ENCODE data around the gene CMSS1. TPM values are rescaled to one million over a fixed set of nuclear protein-coding genes. Genes with fewer than 3 reads are reported as not detected.

The CMSS1 gene
- total RNA-seq, 4 donors from 2014 or later, result 1.8 to 41.2 (median 17.0) TPM

DNA sequence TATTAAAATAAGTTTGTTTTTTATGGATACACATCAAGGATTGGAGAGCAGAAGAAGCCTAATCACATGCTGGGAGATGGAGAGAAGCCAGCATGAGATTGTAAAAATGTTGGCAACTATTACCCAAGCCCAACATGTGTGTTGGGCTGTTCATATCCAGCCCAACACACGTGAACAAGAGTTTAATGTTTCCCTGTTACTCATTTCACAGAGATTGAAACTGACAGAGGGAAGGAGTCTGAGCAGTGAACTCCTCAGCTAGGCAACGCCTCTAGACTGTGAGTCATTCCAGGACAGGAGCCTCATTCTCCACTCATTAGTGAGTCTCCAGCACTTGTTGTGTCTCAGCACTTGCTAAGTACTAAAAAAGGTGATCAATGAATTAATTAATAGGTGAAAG, 43.2 kb upstream of the CMSS1 start:
- no peaks in the 10 kb centered on the region for H3K36me3 ChIP-seq
- H3K27ac ChIP-seq, result no peak overlapping the region
- TF ChIP-seq POLR2A (IDR thresholded peaks at IDR 0.05), result no peak
- TF ChIP-seq, protein P1, sequence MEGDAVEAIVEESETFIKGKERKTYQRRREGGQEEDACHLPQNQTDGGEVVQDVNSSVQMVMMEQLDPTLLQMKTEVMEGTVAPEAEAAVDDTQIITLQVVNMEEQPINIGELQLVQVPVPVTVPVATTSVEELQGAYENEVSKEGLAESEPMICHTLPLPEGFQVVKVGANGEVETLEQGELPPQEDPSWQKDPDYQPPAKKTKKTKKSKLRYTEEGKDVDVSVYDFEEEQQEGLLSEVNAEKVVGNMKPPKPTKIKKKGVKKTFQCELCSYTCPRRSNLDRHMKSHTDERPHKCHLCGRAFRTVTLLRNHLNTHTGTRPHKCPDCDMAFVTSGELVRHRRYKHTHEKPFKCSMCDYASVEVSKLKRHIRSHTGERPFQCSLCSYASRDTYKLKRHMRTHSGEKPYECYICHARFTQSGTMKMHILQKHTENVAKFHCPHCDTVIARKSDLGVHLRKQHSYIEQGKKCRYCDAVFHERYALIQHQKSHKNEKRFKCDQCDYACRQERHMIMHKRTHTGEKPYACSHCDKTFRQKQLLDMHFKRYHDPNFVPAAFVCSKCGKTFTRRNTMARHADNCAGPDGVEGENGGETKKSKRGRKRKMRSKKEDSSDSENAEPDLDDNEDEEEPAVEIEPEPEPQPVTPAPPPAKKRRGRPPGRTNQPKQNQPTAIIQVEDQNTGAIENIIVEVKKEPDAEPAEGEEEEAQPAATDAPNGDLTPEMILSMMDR (IDR thresholded peaks at IDR 0.05), result no peak
- H3K4me3 ChIP-seq, result no peak overlapping the region
- DNase-seq, result no peak
- no peaks in the 10 kb centered on the region for H3K4me1 ChIP-seq
- H3K27me3 ChIP-seq, result no peaks in the 10 kb centered on the region
- intact Hi-C loops (cut with DNase I; ENCODE audit: low total_unique reads), result no loop called here
- H3K9me3 ChIP-seq, result no peaks in the 10 kb centered on the region

- no peak for DNase-seq
- no peaks in the 10 kb centered on the region for H3K36me3 ChIP-seq
- intact Hi-C loops (cut with DNase I; ENCODE audit: low total_unique reads), result no loop called here
- H3K27ac ChIP-seq, result no peak overlapping the region
- H3K27me3 ChIP-seq, result no peaks in the 10 kb centered on the region
- H3K9me3 ChIP-seq, result no peaks in the 10 kb centered on the region
- no peaks in the 10 kb centered on the region for H3K4me1 ChIP-seq
- no peak for TF ChIP-seq POLR2A (IDR thresholded peaks at IDR 0.05)
- TF ChIP-seq, protein P1 (IDR thresholded peaks at IDR 0.05), result no peak
- no peak overlapping the region for H3K4me3 ChIP-seq
These were observed 41.0 kb upstream of the CMSS1 start for GRCh38 chr3:99776516-99777209.

DNA sequence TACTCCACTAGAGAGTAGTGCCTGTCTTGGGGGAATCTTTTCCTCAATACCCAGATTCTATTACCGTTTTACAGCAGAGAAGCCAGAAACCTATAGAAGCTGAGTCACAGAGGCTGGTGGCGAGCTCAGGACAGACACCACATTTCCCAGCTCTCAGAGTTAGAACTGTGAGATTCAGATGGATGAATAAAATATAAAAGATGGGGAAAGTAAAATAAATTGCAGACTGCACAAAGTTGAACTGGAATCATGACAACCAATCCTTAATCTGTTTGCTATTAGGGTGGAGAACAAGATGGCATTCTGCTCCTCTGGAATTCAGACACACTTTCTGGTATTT, 40.5 kb upstream of the CMSS1 start:
- H3K27ac ChIP-seq, result no peak overlapping the region
- no peaks in the 10 kb centered on the region for H3K27me3 ChIP-seq
- no peaks in the 10 kb centered on the region for H3K4me1 ChIP-seq
- no peak overlapping the region for H3K4me3 ChIP-seq
- intact Hi-C loops (cut with DNase I; ENCODE audit: low total_unique reads), result no loop called here
- no peak for TF ChIP-seq POLR2A (IDR thresholded peaks at IDR 0.05)
- TF ChIP-seq, protein P1 (IDR thresholded peaks at IDR 0.05), result no peak
- no peaks in the 10 kb centered on the region for H3K9me3 ChIP-seq
- DNase-seq, result no peak
- H3K36me3 ChIP-seq, result no peaks in the 10 kb centered on the region

GRCh38 chr3:99777708-99778107, 40.0 kb upstream of the CMSS1 start:
- H3K9me3 ChIP-seq, result no peaks in the 10 kb centered on the region
- TF ChIP-seq POLR2A (IDR thresholded peaks at IDR 0.05), result no peak
- TF ChIP-seq, protein P1 (IDR thresholded peaks at IDR 0.05), result no peak
- no peak overlapping the region for H3K4me3 ChIP-seq
- no peak overlapping the region for H3K27ac ChIP-seq
- H3K36me3 ChIP-seq, result no peaks in the 10 kb centered on the region
- no peaks in the 10 kb centered on the region for H3K4me1 ChIP-seq
- intact Hi-C loops (cut with DNase I; ENCODE audit: low total_unique reads), result no loop called here
- H3K27me3 ChIP-seq, result no peaks in the 10 kb centered on the region
- DNase-seq, result no peak

DNA sequence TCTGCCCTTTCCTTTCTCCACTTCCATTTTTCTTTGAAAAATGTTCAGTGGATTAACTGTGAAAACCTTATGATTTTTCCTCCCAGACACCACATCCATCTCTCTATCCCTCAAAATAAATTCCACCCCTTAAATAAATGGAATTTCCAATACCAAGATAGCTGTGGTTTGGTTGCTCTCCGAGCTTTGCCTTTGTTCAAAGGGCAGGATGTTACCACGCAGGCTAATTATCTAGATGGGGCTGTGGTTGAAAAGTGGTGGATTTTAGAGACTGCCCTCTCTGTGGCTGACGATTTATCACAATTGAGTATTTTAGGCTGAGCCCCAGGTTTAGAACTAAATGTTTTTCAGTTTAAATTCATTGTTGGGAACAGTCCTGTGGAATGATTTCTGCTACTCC, 36.9 kb upstream of the CMSS1 start:
- H3K27ac ChIP-seq, result no peak overlapping the region
- H3K36me3 ChIP-seq, result no peaks in the 10 kb centered on the region
- H3K4me3 ChIP-seq, result no peak overlapping the region
- no peaks in the 10 kb centered on the region for H3K27me3 ChIP-seq
- no peak for DNase-seq
- H3K9me3 ChIP-seq, result no peaks in the 10 kb centered on the region
- TF ChIP-seq, protein P1 (IDR thresholded peaks at IDR 0.05), result no peak
- no peak for TF ChIP-seq POLR2A (IDR thresholded peaks at IDR 0.05)
- no peaks in the 10 kb centered on the region for H3K4me1 ChIP-seq
- intact Hi-C loops (cut with DNase I; ENCODE audit: low total_unique reads), result no loop called here

All from uterus (tissue), 4 donors.